Neural cell (in vitro differentiated cells): ENCODE measurements around the gene ADGRG1.

ENCODE experiments used
- EP300 ChIP-seq: fragments of 450-650 bp; conservative IDR thresholded peaks from 2 replicates; pipeline ENCODE4 v1.6.1; 2014; ENCODE audit warnings: antibody characterized with exemption, mild to moderate bottlenecking, moderate library complexity; ENCODE audit not compliant: poor library complexity, severe bottlenecking
- EZH2 ChIP-seq: fragments of 200-600, 300-800 bp; shearing (Covaris generic), sonication (generic); IDR thresholded peaks from 2 replicates; pipeline ENCODE4 v1.6.1; 2014; ENCODE audit warnings: antibody characterized with exemption, low read length, borderline replicate concordance, mild to moderate bottlenecking; ENCODE audit not compliant: insufficient read depth, poor library complexity, severe bottlenecking
- MXI1 ChIP-seq: fragments of 450-650 bp; conservative IDR thresholded peaks from 2 replicates; pipeline ENCODE4 v1.6.1; 2014; ENCODE audit warnings: antibody characterized with exemption, mild to moderate bottlenecking; ENCODE audit not compliant: poor library complexity, severe bottlenecking
- RAD21 ChIP-seq: fragments of 450-650 bp; conservative IDR thresholded peaks from 2 replicates; pipeline ENCODE4 v1.6.1; 2014; ENCODE audit warnings: antibody characterized with exemption, mild to moderate bottlenecking, moderate library complexity
- SMC3 ChIP-seq: fragments of 450-650 bp; conservative IDR thresholded peaks from 2 replicates; pipeline ENCODE4 v1.6.1; 2014; ENCODE audit warnings: antibody characterized with exemption, mild to moderate bottlenecking, moderate library complexity; ENCODE audit not compliant: poor library complexity
- TF ChIP-seq, protein P1 (sequence below): fragments of 450-650 bp; IDR thresholded peaks from 2 replicates; pipeline ENCODE4 v1.5.1; 2014; ENCODE audit warnings: antibody characterized with exemption, mild to moderate bottlenecking, moderate library complexity; ENCODE audit not compliant: poor library complexity, severe bottlenecking

DNA sequence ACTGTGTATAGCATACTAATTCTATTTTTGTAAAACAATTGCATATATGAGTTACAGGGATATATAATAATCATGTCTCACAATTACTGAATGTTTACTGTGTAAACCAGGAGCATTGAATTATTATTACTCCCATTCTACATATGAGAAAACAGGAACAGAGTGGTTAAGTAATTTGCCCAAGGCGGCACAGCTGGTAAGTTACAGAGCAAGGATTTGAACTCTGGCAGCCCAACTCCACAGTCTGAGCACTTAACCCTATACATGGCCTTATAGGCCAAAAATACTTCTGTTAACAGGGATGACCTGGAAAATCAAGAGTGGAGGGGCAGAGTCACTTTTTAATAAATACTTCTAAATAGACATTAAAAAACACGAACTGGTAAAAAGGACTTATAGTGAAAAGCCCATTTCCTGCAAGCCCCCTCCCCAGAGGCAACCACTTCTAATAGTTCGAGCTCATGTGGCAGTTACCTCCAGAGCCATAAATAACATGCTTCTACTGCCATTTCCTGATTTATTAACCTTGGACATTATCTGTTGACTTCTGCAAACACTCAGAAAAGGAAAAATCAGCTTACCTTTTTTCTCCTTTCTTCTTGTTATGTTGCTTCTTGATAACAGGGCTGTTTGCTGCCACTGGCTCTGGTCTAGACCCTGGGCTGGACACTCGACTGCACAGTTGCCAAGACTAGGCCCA lies 22.1 kb upstream of the ADGRG1 start:
- TF ChIP-seq, protein P1, sequence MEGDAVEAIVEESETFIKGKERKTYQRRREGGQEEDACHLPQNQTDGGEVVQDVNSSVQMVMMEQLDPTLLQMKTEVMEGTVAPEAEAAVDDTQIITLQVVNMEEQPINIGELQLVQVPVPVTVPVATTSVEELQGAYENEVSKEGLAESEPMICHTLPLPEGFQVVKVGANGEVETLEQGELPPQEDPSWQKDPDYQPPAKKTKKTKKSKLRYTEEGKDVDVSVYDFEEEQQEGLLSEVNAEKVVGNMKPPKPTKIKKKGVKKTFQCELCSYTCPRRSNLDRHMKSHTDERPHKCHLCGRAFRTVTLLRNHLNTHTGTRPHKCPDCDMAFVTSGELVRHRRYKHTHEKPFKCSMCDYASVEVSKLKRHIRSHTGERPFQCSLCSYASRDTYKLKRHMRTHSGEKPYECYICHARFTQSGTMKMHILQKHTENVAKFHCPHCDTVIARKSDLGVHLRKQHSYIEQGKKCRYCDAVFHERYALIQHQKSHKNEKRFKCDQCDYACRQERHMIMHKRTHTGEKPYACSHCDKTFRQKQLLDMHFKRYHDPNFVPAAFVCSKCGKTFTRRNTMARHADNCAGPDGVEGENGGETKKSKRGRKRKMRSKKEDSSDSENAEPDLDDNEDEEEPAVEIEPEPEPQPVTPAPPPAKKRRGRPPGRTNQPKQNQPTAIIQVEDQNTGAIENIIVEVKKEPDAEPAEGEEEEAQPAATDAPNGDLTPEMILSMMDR = no peak
- TF ChIP-seq EZH2 (no peak), SMC3 (no peak), MXI1 (no peak), EP300 (no peak), RAD21 (no peak)
